ENCODE measurements around the gene INTS3. TPM values are rescaled to one million over a fixed set of nuclear protein-coding genes. Genes with fewer than 3 reads are reported as not detected.

INTS3 gene
- total and polyA plus RNA-seq, 9 of the 15 experiments (the other 6 are each of a cell fraction or from before 2014, with no cell fraction given), result 6.3 to 24.1 (median 14.3) TPM

GRCh38 chr1:153783233-153784190, 55.7 kb downstream of the INTS3 start (continued):
- TF ChIP-seq LCOR (CRISPR knock-in tag; IDR thresholded peaks at IDR 0.05), result peak; percentile 63; the same call in 1 of the 2 replicates
- TF ChIP-seq CCAR2 (IDR thresholded peaks at IDR 0.05; ENCODE audit: low read depth, low read length), result no peak
- TF ChIP-seq FOXJ3 (CRISPR knock-in tag; IDR thresholded peaks at IDR 0.05), result no peak
- TF ChIP-seq JUND (IDR thresholded peaks at IDR 0.05; ENCODE audit: borderline replicate concordance, low read depth, low read length), result 0 out of 2 replicates have a peak, but pooled peaks have one; percentile 14
- no peak; the same call in 2 of the 3 replicates for TF ChIP-seq JUND (tag; IDR thresholded peaks at IDR 0.05; ENCODE audit: borderline replicate concordance, low read depth, low read length)
- no peak for TF ChIP-seq MYNN (IDR thresholded peaks at IDR 0.05)
- no peak for TF ChIP-seq MYNN (CRISPR knock-in tag; IDR thresholded peaks at IDR 0.05)
- no peak for TF ChIP-seq SETDB1 (IDR thresholded peaks at IDR 0.05; ENCODE audit: low read length)
- no peak for TF ChIP-seq SLC30A9 (CRISPR knock-in tag; IDR thresholded peaks at IDR 0.05)
- no peak for TF ChIP-seq RBM17 (IDR thresholded peaks at IDR 0.05; ENCODE audit: borderline replicate concordance, low read depth, low read length)
- no peak for TF ChIP-seq SIRT6 (IDR thresholded peaks at IDR 0.05; ENCODE audit: low read depth, low read length)
- no peak for TF ChIP-seq IFI16 (CRISPR knock-in tag; IDR thresholded peaks at IDR 0.05)
- TF ChIP-seq SFPQ (IDR thresholded peaks at IDR 0.05; ENCODE audit: low read depth, low read length), result no peak
- peak; percentile 56 for TF ChIP-seq TAF1 (IDR thresholded peaks at IDR 0.05; ENCODE audit: control insufficient read depth, extremely low read depth, insufficient read depth, low read length, severe bottlenecking)
- TF ChIP-seq ZNF277 (CRISPR knock-in tag; IDR thresholded peaks at IDR 0.05; ENCODE audit: borderline replicate concordance), result no peak
- peak; percentile 95 for TF ChIP-seq PHF8 (IDR thresholded peaks at IDR 0.05; ENCODE audit: borderline replicate concordance, low read length)
- TF ChIP-seq NFXL1 (CRISPR knock-in tag; IDR thresholded peaks at IDR 0.05), result no peak
- peak; percentile 54; the same call in 1 of the 2 replicates for TF ChIP-seq TOE1 (IDR thresholded peaks at IDR 0.05; ENCODE audit: borderline replicate concordance)
- no peak for TF ChIP-seq TOE1 (CRISPR knock-in tag; IDR thresholded peaks at IDR 0.05; ENCODE audit: borderline replicate concordance, low read depth)
- TF ChIP-seq KLF6 (CRISPR knock-in tag; IDR thresholded peaks at IDR 0.05; ENCODE audit: borderline replicate concordance), result peak; percentile 24; the same call in 1 of the 2 replicates
- TF ChIP-seq CREM (IDR thresholded peaks at IDR 0.05; ENCODE audit: low read depth), result peak; percentile 75
- no peak for TF ChIP-seq RBM25 (IDR thresholded peaks at IDR 0.05; ENCODE audit: low read depth, low read length, severe bottlenecking)
- TF ChIP-seq CHD2 (IDR thresholded peaks at IDR 0.05; ENCODE audit: low read depth, low read length), result no peak

All from K562 (cell line).